CD4-positive, alpha-beta T cell treated with Interleukin-4 for 4 hours (primary cell): ENCODE data around the gene ENC1.

Experiments
- DNase-seq: peaks from one replicate; pipeline ENCODE4 v3.0.0-alpha.2; 2020

Gene ENC1

GRCh38 chr5:74655716-74656115 is 15.2 kb upstream of the ENC1 start:
- DNase-seq, result no peak

GRCh38 chr5:74655206-74655605 is 14.7 kb upstream of the ENC1 start:
- DNase-seq, result no peak

GRCh38 chr5:74653991-74654390 is 13.5 kb upstream of the ENC1 start:
- no peak for DNase-seq

GRCh38 chr5:74652576-74652975 is 12.0 kb upstream of the ENC1 start:
- no peak for DNase-seq

- no peak for DNase-seq
Observed at GRCh38 chr5:74651710-74652109, 11.2 kb upstream of the ENC1 start.

GRCh38 chr5:74649421-74649973 is 9.0 kb upstream of the ENC1 start:
- no peak for DNase-seq

GRCh38 chr5:74648835-74649293 is 8.3 kb upstream of the ENC1 start:
- peak; percentile 72 for DNase-seq

- DNase-seq, result no peak
Observed at GRCh38 chr5:74647096-74647495, 6.6 kb upstream of the ENC1 start.

- no peak for DNase-seq
Observed at GRCh38 chr5:74643111-74643562, 2.6 kb upstream of the ENC1 start.

GRCh38 chr5:74642543-74642863 is 2.0 kb upstream of the ENC1 start:
- no peak for DNase-seq

GRCh38 chr5:74641735-74642542 is 1.4 kb upstream of the ENC1 start:
- DNase-seq, result no peak

GRCh38 chr5:74640954-74641734 is 616 bp upstream of the ENC1 start:
- DNase-seq, result no peak

GRCh38 chr5:74639807-74640449 is 600 bp downstream of the ENC1 start:
- no peak for DNase-seq

GRCh38 chr5:74638970-74639806 is 1.3 kb downstream of the ENC1 start:
- no peak for DNase-seq

GRCh38 chr5:74638544-74638969 is 2.0 kb downstream of the ENC1 start:
- DNase-seq, result no peak

- DNase-seq, result no peak
Observed at GRCh38 chr5:74636552-74636951, 4.0 kb downstream of the ENC1 start.

GRCh38 chr5:74636149-74636548 is 4.4 kb downstream of the ENC1 start:
- no peak for DNase-seq

- no peak for DNase-seq
Observed at GRCh38 chr5:74634611-74635286, 5.8 kb downstream of the ENC1 start.

GRCh38 chr5:74633695-74634094 is 6.8 kb downstream of the ENC1 start:
- DNase-seq, result no peak

GRCh38 chr5:74632947-74633356 is 7.6 kb downstream of the ENC1 start:
- DNase-seq, result no peak

- peak; percentile 54 for DNase-seq
Observed at GRCh38 chr5:74631081-74631953, 9.2 kb downstream of the ENC1 start.
